Activated effector memory CD4-positive, alpha-beta T cell treated with anti-CD3 and anti-CD28 coated beads, Interleukin-2, amount 50 U/mL, for 16 hours (primary cell): ENCODE measurements around the gene GATA2.

Source experiments
- DNase-seq: peaks from one replicate; pipeline ENCODE4 v3.0.0-alpha.2; 2020

The GATA2 gene

DNA sequence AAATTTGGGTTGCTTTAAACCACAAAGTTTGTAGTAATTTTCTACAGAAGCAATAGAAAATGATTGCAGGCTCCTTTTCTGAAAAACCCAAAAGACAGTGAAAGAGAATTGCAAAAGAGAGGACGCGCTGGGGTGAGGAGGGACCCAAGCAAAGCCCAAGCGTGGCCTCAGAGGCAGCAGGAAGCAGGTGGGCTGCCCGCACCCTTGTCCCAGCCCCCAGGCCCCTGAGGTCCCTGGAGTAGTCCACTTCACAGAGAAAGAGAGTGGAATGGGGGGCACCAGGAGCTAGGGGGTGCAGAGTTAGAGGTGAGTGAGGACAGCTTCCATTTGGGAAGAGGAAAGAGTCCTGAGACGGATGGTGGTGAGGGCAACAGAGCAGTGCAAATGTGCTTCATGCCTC is 37.9 kb downstream of the GATA2 start:
- no peak for DNase-seq

DNA sequence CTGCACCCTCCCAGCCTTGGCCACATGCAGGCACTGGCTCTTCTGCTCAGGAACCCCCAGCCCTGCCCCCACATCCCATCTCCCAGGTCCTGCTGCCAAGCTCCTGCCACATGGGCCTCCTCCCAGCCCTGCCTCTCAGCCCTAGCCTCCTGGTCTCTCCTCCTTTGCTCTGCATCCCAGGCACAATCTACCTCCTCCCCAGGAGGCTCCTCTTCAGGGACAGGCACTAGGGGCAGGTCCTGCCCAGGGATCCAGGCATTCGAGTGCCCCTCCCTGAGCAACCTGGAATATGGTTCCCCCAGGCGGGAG is 38.7 kb downstream of the GATA2 start:
- no peak for DNase-seq

DNA sequence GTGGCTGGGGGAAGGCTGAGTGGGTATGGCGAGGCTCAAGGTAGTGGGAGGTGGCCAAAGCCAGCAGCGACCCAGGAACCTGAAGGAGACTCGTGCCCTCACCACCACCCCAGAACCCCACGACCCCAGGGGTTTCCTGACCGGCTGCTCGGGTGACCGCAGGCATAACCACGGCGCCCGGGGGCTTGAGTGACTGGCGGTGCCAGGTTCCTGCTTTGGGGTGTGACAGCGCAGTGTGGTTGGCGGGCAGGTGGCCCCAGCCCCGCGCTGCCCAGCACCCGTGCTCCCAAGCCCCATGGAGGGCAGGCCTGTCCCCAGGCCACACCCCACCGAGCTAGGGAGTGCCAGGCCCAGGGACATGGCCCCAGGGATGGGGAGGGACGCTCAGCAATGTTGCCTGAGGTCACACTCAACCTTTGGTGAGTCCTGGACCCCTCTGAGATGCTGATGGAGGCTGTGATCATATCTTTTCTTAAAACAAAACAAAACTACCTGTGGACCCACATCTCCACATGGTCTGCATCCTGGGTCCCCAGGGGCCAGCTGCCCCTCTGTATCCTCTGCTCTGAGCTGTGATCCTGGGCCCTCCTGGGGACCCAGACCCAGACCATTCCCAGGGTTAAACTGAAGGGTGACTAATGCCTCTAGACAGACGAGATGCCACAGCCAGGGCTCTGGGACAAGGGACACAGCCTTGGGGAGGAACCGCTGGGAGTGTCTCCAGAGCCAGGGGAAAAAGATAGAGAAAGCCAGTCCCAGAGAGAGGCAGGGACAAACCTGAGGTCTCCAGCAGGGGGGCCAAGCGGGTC is 39.3 kb downstream of the GATA2 start:
- no peak for DNase-seq

DNA sequence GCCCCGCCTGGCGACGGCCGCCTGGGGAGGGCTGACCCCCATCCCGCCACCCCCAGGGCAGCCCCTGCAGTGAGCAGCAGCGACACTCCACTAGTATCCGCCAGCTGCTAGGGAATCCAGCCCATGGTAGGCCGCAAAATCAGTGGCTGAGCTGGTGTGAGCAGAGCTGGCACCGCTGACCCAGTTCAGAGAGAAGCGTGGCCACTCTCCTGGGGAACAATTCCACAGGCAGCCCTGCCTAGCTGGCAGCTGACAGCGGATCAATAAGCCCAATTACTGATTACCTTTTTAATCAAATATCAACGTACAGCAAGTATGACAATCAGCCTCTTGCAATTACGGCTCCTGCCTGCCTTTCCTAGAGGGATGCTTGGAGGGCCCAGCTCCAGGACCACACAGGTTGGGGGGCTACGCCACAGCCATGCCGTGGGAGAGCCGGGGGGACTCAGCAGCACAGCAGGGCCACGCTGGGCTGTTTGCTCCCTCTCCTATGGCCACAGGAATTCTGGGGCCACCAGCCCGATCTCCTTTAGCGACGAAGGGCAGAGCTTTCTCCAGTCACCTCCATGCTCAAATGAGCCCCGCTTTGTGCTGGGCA is 40.2 kb downstream of the GATA2 start:
- DNase-seq: no peak

DNA sequence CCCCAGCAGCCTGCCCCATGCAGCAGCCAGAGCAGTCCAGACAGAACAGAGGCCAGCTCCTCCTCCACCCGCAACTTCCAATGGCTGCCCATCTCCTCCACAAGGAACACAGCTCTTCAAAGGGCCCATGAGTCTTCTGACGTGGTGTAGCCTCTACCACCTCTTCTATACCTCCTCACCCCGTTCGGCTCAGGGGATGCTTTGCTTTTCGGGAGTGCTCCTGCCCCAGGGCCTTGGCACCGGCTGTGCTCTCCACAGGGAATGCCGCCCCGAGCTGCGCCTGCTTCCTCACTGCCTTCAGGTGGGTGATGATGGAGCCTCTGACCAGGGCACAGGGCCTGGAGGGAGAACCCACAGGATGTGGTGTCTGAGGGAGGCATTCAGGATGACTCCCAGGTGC is 40.9 kb downstream of the GATA2 start:
- DNase-seq: no peak

DNA sequence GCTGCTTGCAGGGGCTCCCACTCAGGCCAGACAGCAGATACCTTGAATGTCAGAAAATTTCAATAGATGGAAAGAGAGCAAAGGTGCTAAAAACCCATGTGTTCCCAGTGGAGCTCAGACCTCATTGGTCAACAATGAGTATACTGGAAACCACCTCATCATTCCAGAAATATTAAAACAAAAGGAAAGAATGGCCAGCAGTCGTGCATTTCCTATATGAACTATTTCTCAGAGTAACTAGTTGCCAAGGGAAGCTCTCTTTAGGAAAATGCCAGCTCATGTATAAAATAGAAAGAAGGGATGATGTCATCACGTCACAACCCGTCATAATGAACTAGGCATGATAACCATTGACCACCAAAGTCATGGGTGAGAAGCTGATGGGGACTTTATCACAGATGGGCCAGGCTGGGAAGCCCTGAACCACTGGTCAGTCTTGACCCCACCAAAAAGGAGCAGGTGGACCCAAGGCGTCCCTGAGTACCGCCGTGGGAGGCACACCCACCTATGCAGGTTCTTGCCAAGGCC is 43.8 kb downstream of the GATA2 start:
- DNase-seq: no peak

DNA sequence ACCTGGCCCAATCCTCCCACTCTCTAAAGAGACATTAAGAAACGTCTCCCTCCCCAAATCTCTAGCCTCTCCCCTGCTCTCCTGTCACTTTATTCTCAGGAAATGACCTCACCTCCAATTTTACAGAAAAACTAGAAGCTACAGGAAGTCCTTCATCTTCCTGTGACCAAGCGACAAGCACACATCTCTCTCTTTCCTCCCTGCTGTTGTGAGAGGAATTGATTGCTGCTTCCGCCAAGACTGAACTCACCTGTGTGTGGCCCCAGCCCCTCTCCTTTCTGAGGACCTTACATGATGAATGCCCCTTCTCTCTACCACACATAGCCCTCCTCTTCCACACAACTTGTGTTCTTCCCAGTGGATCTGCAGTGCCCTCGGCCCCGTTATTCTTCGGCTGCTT is 44.5 kb downstream of the GATA2 start:
- no peak for DNase-seq

DNA sequence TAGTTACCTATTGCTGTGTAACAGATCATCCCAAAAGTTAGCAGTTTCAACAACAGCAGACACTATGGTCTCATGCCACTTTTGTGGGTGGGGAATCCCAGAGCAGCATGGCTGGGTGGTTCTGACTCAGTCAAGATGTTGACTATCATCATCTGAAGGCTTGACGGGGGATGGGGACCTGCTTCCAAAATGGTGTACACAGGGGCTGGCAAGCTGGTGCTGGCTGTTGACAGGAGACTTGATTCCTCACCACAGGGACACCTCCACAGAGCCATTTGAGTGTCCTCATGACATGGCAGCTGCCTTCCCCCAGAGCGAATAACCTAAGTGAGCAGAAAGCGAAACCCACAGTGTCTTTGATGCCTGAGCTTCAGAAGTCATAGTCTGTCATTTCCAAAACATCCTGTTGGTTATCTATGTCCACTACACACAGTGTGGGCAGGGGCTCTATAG is 45.4 kb downstream of the GATA2 start:
- peak; percentile 71 for DNase-seq

DNA sequence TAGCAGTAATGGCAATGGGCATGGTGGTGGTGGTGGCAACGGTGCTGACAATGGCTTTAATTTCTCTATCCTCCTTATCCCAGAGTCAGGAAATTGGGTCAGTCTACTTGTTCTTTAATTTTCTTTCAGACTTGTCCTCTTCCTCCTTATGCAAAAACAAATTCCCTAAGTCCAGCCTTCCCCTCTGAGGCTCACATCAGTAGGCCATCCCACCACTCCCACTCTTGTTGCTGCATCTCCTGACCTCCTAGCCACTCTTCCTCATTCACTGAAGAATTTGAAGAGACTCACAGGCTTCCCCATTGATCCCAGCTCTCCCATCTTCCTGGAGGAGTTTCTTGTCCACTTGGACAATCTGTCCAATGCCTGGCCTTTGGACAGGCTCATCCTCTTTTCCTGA is 46.2 kb downstream of the GATA2 start:
- no peak for DNase-seq

DNA sequence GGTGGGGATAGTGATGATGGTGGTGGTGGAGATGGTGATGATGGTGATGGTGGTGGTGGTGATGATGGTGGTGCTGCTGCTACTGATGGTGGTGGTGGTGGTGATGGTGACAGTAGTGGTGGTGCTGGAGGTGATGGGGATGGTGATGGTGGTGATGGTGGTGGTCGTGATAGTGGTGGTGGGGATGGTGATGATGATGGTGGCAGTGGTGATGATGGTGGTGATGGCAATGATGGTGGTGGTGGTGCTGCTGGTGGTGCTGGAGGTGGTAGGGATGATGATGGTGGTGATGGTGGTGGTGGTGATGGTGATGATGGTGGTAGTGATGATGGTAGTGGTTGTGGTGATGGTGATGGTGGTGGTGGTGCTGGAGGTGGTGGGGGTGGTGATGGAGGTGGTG is 47.6 kb downstream of the GATA2 start:
- DNase-seq: no peak

DNA sequence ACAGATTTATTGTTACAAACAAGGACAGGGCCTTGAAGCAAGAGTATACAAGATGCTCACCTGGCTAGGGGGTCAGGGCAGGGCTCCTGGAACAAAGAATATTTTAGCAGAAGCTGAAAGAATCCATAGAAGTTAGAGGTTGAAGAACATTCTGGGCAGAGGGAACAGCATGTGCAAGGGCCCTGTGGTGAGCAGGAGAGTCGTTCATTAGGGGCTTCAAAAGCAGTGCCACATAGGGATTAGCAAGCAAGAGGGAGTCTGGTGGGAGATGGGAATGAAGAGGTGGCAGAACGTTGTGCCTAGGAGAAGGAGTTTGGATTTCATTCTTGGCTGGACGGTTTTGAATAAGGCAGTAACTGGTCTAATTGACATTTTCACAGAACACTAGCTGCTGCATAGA is 49.2 kb downstream of the GATA2 start:
- DNase-seq: no peak

DNA sequence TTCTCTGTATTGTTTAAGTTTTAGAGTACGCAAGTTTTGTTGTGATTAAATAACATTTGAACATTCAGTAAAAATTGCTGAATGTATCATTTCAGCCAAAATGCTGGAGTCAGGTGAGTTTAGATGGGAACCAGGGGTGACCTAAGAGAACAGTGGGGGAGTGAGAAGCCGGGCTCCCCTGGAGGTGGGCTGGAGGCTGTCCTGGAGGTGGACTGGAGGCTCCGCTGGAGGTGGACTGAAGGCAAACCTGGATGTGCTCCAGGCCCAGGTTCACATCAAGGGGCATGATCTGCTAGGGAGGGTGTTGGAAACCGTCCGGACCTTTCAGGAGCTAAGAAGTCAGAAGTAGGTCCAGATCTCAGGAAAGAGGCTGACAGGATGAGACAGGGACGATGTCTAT is 50.1 kb downstream of the GATA2 start:
- no peak for DNase-seq

DNA sequence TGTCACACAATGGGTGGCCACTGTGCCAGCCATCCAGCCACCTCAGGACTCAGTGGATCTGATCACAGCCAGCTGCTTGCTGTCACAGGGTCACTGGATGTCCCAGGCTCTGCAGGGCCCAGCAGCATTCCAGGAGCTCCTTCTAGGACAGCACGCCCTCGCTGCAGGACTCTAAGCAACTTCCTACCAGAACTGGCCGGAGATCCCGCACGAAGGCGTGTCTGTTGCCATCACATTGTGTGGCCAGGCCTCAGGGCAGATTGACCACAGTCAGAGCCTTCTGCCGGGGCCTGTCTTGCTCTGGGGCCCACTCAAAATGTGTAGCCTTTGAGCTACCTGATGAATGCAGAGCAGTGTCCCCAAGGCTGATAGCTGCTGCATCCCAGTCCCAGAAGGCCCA is 50.9 kb downstream of the GATA2 start:
- DNase-seq: no peak

DNA sequence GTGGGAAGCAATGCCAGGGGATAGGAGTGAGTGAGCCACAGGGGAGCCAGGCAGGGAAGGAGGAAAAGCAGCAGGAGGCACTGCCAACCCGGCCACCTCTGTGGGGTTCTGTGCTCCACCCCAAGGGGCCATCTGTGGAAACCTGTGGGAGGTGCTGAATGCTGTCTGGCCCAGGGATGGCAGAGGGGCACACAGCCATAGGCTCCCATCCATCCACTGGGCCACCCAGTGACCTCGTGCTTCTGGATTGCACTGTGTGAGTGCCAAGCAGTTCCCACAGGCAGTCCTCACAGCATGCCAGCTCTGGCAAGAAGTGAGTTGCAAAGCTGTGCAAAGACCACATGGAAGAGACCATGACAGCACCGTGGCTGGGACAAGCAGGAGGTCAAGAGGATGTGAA is 53.8 kb downstream of the GATA2 start:
- no peak for DNase-seq

DNA sequence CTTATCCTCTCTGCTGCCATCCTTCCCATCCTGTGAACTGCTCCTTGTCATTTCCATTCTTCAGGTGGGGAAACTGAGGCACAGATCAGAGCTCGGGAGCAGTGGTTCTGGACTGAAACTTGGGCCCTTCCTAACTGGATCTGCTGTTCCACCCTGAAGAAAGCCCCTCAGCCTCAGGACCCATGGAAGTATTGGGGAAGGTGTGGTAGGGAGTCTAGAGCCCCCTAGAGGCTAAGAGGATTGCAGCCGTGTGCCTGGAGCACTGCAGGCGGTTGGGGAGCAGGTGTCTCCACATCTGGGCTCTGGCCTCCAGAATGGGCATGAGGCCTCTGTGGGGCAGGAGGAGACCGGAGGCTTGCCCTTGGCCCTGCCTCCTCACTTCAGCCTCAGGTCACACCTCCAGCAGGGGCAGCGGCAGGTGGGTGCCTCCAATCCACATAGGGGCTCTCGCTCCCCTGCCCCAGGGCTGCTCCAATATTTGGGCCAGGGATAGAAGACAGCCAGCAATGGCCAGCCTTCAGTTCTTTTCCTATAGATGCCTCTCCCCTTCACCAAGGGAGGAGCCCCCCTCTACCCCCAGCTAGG is 54.4 kb downstream of the GATA2 start:
- DNase-seq: no peak

DNA sequence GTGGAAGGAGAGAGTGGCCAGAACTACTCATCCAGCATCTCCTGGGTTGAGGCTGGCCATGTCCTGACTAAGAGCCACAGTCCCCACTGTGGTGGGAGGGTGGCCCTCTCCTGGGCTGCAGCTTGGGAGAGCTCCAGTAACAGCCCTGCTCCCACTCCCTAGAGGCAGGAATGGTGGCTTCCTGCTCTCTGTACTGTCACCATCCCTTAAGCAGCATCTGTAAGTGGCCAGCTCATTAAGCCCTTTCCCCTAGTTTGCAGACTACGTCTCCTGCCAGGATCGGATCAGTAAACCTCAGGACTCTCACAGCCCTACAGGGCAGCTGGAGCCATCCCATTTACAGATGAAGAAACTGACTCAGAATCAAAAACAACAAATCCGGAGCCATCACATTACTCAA is 56.8 kb downstream of the GATA2 start:
- DNase-seq: no peak

DNA sequence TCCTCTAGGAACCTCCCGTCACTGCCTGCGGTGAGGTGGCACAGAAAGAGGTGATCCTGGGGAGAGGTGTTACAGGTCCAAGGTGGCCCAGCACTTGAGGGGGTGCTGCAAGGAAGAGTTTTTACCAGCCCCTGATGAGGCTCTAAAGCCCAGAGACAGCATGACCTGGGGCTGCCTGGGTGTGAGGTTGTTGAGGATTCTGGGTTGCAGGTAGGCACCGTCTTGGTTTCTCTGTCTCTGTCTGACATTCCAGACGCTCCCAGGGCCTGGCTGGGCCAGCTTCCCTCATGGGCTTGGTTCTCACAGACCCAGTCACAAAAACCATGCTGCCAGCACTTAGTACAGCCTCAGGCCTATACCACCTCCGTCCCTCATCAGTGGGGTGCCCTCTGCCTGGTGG is 57.4 kb downstream of the GATA2 start:
- DNase-seq: no peak

DNA sequence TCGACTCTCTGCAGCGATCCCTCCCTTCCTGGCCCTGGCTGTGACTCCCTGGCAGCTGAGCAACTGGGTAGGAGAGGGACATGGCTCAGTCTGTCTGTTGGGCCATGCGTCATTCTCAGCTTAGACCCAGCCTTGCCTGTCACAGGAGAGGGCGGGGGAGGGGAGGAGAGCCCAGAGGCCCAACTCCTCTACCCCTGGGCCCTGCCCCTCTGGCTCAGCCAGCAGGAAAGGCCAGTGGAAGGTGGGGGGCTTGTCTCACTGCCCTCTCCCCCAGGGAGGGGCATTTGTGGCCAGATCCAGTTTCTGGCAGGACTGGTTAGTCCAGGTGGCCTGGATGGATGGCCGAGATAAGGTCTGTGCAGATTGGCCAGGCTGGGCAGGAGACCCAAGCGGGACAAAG is 57.9 kb downstream of the GATA2 start:
- no peak for DNase-seq

DNA sequence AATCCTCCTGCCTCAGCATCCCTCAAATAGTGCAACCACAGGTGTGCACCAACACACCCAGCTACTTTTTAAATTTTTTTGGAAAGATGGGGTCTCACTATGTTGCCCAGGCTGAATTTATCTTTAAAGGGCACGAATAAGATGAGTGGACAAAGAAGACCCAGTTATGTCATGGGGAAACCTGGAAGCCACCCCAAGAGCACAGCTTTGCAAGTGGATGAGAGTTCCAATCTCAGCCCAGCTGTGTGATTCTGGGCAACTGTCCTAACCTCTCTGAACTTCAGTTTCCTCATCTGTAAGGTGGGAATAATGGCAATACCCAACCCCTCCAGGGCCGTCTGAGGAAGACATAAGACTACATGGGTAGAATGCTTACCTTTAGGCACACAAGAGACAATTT is 58.5 kb downstream of the GATA2 start:
- DNase-seq: no peak

DNA sequence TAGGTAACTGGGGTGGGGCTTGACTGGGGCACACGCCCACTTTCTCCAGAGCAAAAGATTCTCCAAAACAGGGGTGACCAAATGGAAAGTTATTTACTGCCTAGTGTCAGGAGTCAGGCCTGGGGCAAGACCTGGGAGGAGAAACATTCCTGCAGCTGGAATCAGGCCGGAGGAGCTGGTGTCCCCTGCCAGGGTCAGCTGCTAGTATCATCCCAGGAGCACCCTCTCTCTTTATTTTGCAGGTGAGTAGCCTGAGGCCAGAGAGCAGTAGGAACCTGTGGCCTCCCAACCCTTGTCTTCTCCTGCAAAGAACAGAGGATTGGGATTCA is 59.2 kb downstream of the GATA2 start:
- DNase-seq: no peak

DNA sequence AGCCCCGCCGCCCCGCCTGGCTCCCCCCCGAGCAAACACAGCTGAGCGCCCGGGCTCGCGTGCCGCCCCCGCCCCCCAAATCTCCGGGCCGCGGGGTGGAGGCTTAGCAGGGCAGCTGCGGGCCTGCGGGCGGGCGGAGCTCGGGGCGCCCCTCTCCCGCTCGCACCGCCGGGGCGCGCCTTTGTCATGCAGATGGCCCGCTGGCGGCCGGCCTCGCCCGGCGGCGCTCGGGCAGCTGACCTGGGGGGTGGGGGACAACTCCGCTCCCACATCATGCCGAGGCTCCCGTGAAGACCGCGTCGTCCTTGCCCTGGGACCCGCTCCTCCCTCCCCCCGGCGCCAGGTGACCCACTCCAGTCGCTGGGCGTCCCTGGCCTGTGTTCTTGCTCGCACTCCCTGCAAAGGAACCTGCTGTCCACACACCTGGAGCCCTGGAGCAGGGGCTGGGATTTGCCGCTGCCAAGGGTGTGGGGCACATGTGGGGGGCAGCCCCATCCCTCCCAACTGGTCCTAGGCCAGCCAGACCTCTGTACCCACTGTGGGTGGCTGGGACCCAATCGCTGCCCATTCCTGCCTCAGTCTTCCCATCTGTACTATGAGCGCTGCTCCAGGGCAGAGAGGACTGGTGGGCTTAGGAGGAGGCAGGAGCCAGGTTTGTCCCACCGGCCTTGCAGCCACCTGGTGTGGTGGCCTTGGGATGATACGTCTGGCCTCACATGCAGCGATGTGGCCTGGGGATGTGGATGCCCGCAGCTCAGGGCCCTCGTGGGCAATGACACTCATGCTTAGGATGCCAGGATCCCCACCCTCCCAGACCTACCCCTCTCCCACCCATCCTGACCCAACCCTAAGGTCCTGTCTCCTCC is 59.8 kb downstream of the GATA2 start:
- DNase-seq: no peak

DNA sequence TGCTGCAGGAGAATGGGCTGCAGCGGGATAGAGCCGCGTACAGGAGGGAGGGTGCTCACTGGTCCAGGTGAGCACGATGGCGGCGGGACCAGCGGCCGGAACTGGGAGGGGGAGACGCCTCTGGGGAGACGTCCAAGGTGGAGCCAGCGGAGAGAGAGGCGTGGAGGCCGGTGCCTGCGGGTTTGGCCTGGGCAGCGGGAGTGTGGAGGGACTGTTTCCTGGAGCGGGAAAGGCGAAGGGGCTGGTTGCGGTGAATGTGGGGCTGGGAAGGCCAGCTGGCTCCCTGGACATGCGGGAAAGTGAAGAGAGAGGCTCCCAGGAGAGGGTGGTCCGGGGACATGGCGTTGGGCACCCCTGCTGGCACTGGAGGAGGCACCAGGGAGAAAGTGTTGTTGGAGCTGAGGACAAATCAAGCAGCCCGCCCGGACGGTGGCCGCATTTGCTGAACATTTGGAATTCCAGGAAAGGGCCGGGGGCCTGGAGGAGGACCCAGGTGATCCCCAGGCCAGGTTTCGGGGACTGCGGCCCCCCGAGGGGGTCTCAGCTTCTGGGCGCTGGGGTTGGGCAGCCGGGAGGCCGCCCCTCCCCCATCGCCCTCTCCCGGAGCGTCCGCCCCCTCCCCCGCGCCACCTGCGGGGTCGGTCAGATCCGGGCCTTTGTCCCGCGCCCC is 60.6 kb downstream of the GATA2 start:
- DNase-seq: no peak

DNA sequence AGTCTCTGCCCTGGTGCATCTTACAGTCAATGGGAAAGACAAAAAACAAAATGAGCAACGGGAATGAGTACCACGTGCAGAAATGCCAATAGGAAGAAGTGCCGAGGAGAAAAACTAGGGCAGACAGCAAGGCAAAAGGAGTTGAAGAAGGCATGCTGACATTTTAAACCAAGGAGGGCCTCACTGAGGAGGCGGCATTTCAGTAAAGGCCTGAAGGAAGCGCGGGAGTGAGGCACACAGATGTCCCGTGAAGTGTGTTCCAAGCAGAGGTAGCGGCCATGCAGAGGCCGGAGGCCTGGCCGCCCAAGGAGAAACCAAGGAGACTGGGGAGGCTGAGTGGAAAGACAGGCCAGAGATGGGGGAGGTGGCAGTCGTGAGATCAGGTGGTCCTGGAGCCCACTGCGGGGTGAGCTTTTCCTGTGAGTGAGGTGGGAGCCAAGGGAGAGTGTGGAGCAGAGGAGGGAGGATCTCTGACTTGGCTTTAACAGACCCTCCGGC is 61.1 kb downstream of the GATA2 start:
- no peak for DNase-seq
